IMR-90 (cell line): ENCODE data around the gene SFSWAP. TPM values are rescaled to one million over a fixed set of nuclear protein-coding genes. Genes with fewer than 3 reads are reported as not detected.

Experiments used
- ATAC-seq: fragments of 200-7000 bp; cut with Tn5 transposase; 2 replicates; pipeline ENCODE4 v1.9.1; 2020; ENCODE audit warnings: low read depth, mild to moderate bottlenecking, moderate library complexity
- BruUV-seq: library from RNA; stranded (reverse); fragments of 400-500 nt; replicated peaks from 2 replicates; lab custom pipeline; 2021; lab: Mats Ljungman, UMichigan
- CTCF ChIA-PET: fragments of 300-600 bp; formaldehyde crosslinking; extraction: SDS; loops from one replicate; lab custom pipeline; 2021; ENCODE audit warnings: antibody characterized with exemption; lab: Yijun Ruan, JAX
- POLR2A ChIA-PET: fragments of 300-600 bp; sonication (Branson Sonifier 250); formaldehyde crosslinking; loops from one replicate; lab custom pipeline; 2022; ENCODE audit warnings: antibody characterized with exemption; ENCODE audit not compliant: unreplicated experiment; lab: Charles Lee
- DNase-seq: peaks from one replicate; pipeline ENCODE4 v3.0.0; 2013
- H2AFZ ChIP-seq: replicated peaks from 2 replicates; pipeline ENCODE3; 2013; ENCODE audit warnings: low read length, mild to moderate bottlenecking; ENCODE audit not compliant: poor library complexity
- H2AK5ac ChIP-seq: 2 replicates; pipeline ENCODE4 v1.6.1; 2013; ENCODE audit warnings: low read depth, low read length, inconsistent platforms
- H2AK9ac ChIP-seq: replicated peaks from 2 replicates; pipeline ENCODE3; 2013; ENCODE audit warnings: mild to moderate bottlenecking, low read depth, low read length, moderate library complexity; ENCODE audit not compliant: poor library complexity
- H2BK120ac ChIP-seq: 2 replicates; pipeline ENCODE4 v1.6.1; 2013; ENCODE audit warnings: low read depth, low read length, inconsistent platforms
- H2BK15ac ChIP-seq: 3 replicates; pipeline ENCODE4 v1.6.1; 2013; ENCODE audit warnings: low read depth, low read length, inconsistent platforms
- H2BK20ac ChIP-seq: 2 replicates; pipeline ENCODE4 v1.6.1; 2013; ENCODE audit warnings: low read depth, mild to moderate bottlenecking, inconsistent platforms, low read length, moderate library complexity
- H2BK5ac ChIP-seq: 2 replicates; pipeline ENCODE4 v1.6.1; 2013; ENCODE audit warnings: mild to moderate bottlenecking, low read depth, low read length, inconsistent platforms; ENCODE audit not compliant: poor library complexity, severe bottlenecking
- H3K14ac ChIP-seq: replicated peaks from 2 replicates; pipeline ENCODE4 v1.6.1; 2013; ENCODE audit warnings: low read depth, low read length, inconsistent platforms
- H3K18ac ChIP-seq: 2 replicates; pipeline ENCODE4 v1.6.1; 2013; ENCODE audit warnings: low read depth, low read length, control low read depth
- H3K23ac ChIP-seq: 2 replicates; pipeline ENCODE4 v1.6.1; 2013; ENCODE audit warnings: low read depth, low read length, inconsistent platforms
- H3K27ac ChIP-seq: 2 replicates; pipeline ENCODE4 v1.5.1; 2013; ENCODE audit warnings: mild to moderate bottlenecking, control low read depth, low read length; ENCODE audit not compliant: insufficient read depth
- H3K27me3 ChIP-seq: 2 replicates; pipeline ENCODE4 v1.6.1; 2013; ENCODE audit warnings: low read length; ENCODE audit not compliant: control insufficient read depth, insufficient read depth
- H3K36me3 ChIP-seq: 2 replicates; pipeline ENCODE4 v1.6.1; 2013; ENCODE audit warnings: low read length, mixed read lengths; ENCODE audit not compliant: control insufficient read depth, insufficient read depth
- H3K4ac ChIP-seq: 2 replicates; pipeline ENCODE4 v1.6.1; 2013; ENCODE audit warnings: low read depth, low read length, inconsistent platforms
- H3K4me1 ChIP-seq: 2 replicates; pipeline ENCODE4 v1.6.1; 2013; ENCODE audit warnings: low read length, mixed read lengths; ENCODE audit not compliant: control insufficient read depth, insufficient read depth
- H3K4me2 ChIP-seq: 2 replicates; pipeline ENCODE4 v1.6.1; 2013; ENCODE audit warnings: low read depth, mild to moderate bottlenecking, control low read depth, low read length, moderate library complexity
- H3K4me3 ChIP-seq: 2 replicates; pipeline ENCODE4 v1.5.1; 2013; ENCODE audit warnings: low read depth, mild to moderate bottlenecking, control low read depth, low read length, moderate library complexity; ENCODE audit not compliant: insufficient read depth
- H3K56ac ChIP-seq: 2 replicates; pipeline ENCODE4 v1.6.1; 2013; ENCODE audit warnings: low read length, inconsistent platforms; ENCODE audit not compliant: insufficient read depth; ENCODE audit errors: extremely low read depth
- H3K79me1 ChIP-seq, 2 experiments: 2 replicates each; pipeline ENCODE4 v1.6.1; 2013; ENCODE audit warnings: low read length in 2 of 2, inconsistent platforms in 1 of 2, low read depth in 1 of 2
- H3K9ac ChIP-seq: 2 replicates; pipeline ENCODE4 v1.6.1; 2013; ENCODE audit warnings: low read depth, low read length, control low read depth
- H3K9me1 ChIP-seq: 2 replicates; pipeline ENCODE4 v1.6.1; 2013; ENCODE audit warnings: low read length, inconsistent platforms; ENCODE audit not compliant: insufficient read depth
- H3K9me3 ChIP-seq: 2 replicates; pipeline ENCODE4 v1.6.1; 2013; ENCODE audit warnings: low read length; ENCODE audit not compliant: control insufficient read depth, insufficient read depth
- H4K20me1 ChIP-seq: 2 replicates; pipeline ENCODE4 v1.6.1; 2013; ENCODE audit warnings: low read length, inconsistent platforms; ENCODE audit not compliant: insufficient read depth
- H4K5ac ChIP-seq: 2 replicates; pipeline ENCODE4 v1.6.1; 2013; ENCODE audit warnings: mild to moderate bottlenecking, low read depth, low read length, control low read depth
- H4K8ac ChIP-seq, 2 experiments: 2 replicates each; pipeline ENCODE4 v1.6.1; 2013; ENCODE audit warnings: low read depth in 2 of 2, low read length in 2 of 2, control low read depth in 1 of 2, inconsistent platforms in 1 of 2
- H4K91ac ChIP-seq: 2 replicates; pipeline ENCODE4 v1.6.1; 2013; ENCODE audit warnings: low read depth, low read length, inconsistent platforms; ENCODE audit not compliant: insufficient read depth
- BHLHE40 ChIP-seq: fragments of 150-350 bp; IDR thresholded peaks from 2 replicates; pipeline ENCODE4 v1.6.1; 2016; ENCODE audit warnings: mild to moderate bottlenecking, low read depth, low read length
- CEBPB ChIP-seq: IDR thresholded peaks from 2 replicates; pipeline ENCODE4 v1.6.1; 2012; ENCODE audit warnings: low read depth, low read length, improper control_type of control experiment
- CHD1 ChIP-seq: IDR thresholded peaks from 2 replicates; pipeline ENCODE4 v1.6.1; 2012; ENCODE audit warnings: low read depth, low read length, improper control_type of control experiment
- FOS ChIP-seq: fragments of 150-350 bp; IDR thresholded peaks from 2 replicates; pipeline ENCODE4 v1.6.1; 2016; ENCODE audit warnings: low read depth, low read length
- MAZ ChIP-seq: IDR thresholded peaks from 2 replicates; pipeline ENCODE4 v1.6.1; 2012; ENCODE audit warnings: low read depth, mild to moderate bottlenecking, low read length, improper control_type of control experiment, moderate library complexity, borderline replicate concordance
- POLR2A ChIP-seq: IDR thresholded peaks from 2 replicates; pipeline ENCODE4 v1.6.1; 2012; ENCODE audit warnings: mild to moderate bottlenecking, low read depth, low read length
- RAD21 ChIP-seq: IDR thresholded peaks from 2 replicates; pipeline ENCODE4 v1.6.1; 2012; ENCODE audit warnings: low read length, improper control_type of control experiment
- SMC3 ChIP-seq: fragments of 150-350 bp; IDR thresholded peaks from 2 replicates; pipeline ENCODE4 v1.6.1; 2016; ENCODE audit warnings: low read depth, mild to moderate bottlenecking, antibody characterized with exemption, low read length, moderate library complexity
- WGBS, 2 experiments: methylation state at CpG; one replicate each; pipeline versions ENCODE4 v1.1.5 to v1.1.7; 2013; ENCODE audit warnings: missing lambda C conversion rate in 2 of 2; ENCODE audit not compliant: insufficient read length in 1 of 2; ENCODE audit errors: extremely low coverage in 2 of 2; 5-methylcytosine and 5-hydroxymethylcytosine counted together
- dilution Hi-C: fragments of 300-500 bp; cut with HindIII; formaldehyde crosslinking; loops from one replicate; pipeline ENCODE4 v1.14.3; 2018; ENCODE audit warnings: low sequenced_read_pairs; ENCODE audit not compliant: unreplicated experiment
- in situ Hi-C: fragments of 300-500 bp; cut with MboI; formaldehyde crosslinking; loops from 3 replicates; pipeline ENCODE4 v1.14.3; 2019; ENCODE audit warnings: low sequenced_read_pairs, inconsistent platforms, mixed read lengths
- intact Hi-C: fragments of 100-400 bp; cut with micrococcal nuclease; formaldehyde crosslinking; loops from 2 replicates; pipeline ENCODE4 v1.10.0; 2022
- polyA plus RNA-seq, 3 experiments: library from polyadenylated mRNA; depleted of rRNA; stranded (reverse); fragments of >200 nt; gene quantifications; 2 replicates each; pipeline ENCODE4 v1.2.3, GENCODE V29; 2012; ENCODE audit warnings: low replicate concordance in 1 of 3
- total RNA-seq: library from RNA; depleted of rRNA; stranded (reverse); fragments of >200 nt; gene quantifications from 2 replicates; pipeline ENCODE4 v1.2.3, GENCODE V29; 2012
- TF ChIP-seq, protein P1 (sequence below): fragments of 150-350 bp; IDR thresholded peaks from 2 replicates; pipeline ENCODE4 v1.6.1; 2016; ENCODE audit warnings: low read depth, mild to moderate bottlenecking, low read length, moderate library complexity, borderline replicate concordance
- TF ChIP-seq, protein P2 (sequence below): fragments of 150-350 bp; IDR thresholded peaks from 2 replicates; pipeline ENCODE4 v1.6.1; 2017; ENCODE audit warnings: mild to moderate bottlenecking, antibody characterized with exemption, low read length, low read depth

The SFSWAP gene
- total and polyA plus RNA-seq, 2 of the 4 experiments (the other 2 are of a cell fraction): 19.7 to 22.4 TPM

DNA sequence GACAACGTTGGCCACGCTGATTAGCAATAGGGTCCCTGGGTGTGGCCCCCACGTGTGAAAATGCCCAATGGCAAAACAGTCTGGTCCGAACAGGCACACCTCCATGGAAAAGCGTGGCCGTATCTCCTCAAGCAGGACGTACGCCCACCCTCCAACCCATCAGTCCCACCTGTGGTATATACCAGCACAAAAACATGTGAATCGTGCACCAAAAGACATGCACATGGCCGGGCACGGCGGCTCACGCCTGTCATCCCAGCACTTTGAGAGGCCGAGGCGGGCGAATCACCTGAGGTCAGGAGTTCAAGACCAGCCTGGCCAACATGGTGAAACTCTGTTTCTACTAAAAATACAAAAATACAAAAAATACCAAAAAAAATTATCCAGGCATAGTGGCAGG lies 14.9 kb upstream of the SFSWAP start:
- H4K5ac ChIP-seq: no peak overlapping the region
- H3K4me3 ChIP-seq: no peak overlapping the region
- H4K8ac ChIP-seq: no peak overlapping the region
- no peak overlapping the region for H2BK15ac ChIP-seq
- no peaks in the 10 kb centered on the region for H4K20me1 ChIP-seq
- H2AK5ac ChIP-seq: no peak overlapping the region
- no peaks in the 10 kb centered on the region for H3K27me3 ChIP-seq
- H3K36me3 ChIP-seq: no peaks in the 10 kb centered on the region
- H3K4me2 ChIP-seq: no peak overlapping the region
- in situ Hi-C loops (no loop called here), dilution Hi-C loops (no loop called here), intact Hi-C loops (loop anchor here (10.0 kb wide), 1 partner anchor 91 kb away; no protein-coding TSS in a partner anchor)
- no peak overlapping the region for H3K56ac ChIP-seq
- TF ChIP-seq MAZ (no peak), BHLHE40 (no peak), CEBPB (no peak), RAD21 (no peak), FOS (no peak), POLR2A (no peak), SMC3 (no peak), CHD1 (no peak)
- TF ChIP-seq, protein P1, sequence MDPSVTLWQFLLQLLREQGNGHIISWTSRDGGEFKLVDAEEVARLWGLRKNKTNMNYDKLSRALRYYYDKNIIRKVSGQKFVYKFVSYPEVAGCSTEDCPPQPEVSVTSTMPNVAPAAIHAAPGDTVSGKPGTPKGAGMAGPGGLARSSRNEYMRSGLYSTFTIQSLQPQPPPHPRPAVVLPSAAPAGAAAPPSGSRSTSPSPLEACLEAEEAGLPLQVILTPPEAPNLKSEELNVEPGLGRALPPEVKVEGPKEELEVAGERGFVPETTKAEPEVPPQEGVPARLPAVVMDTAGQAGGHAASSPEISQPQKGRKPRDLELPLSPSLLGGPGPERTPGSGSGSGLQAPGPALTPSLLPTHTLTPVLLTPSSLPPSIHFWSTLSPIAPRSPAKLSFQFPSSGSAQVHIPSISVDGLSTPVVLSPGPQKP: no peak
- TF ChIP-seq, protein P2, sequence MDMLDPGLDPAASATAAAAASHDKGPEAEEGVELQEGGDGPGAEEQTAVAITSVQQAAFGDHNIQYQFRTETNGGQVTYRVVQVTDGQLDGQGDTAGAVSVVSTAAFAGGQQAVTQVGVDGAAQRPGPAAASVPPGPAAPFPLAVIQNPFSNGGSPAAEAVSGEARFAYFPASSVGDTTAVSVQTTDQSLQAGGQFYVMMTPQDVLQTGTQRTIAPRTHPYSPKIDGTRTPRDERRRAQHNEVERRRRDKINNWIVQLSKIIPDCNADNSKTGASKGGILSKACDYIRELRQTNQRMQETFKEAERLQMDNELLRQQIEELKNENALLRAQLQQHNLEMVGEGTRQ: no peak
- H2BK120ac ChIP-seq: no peak overlapping the region
- H2BK20ac ChIP-seq: no peak overlapping the region
- no peaks in the 10 kb centered on the region for H3K9me3 ChIP-seq
- H3K9me1 ChIP-seq: no peaks in the 10 kb centered on the region
- H3K23ac ChIP-seq: no peak overlapping the region
- H2AK9ac ChIP-seq: no peak overlapping the region
- no peak overlapping the region for H2AFZ ChIP-seq
- H2BK5ac ChIP-seq: no peak overlapping the region
- BruUV-seq: no TSS peak
- H3K27ac ChIP-seq: no peak overlapping the region
- DNase-seq: no peak
- no peaks in the 10 kb centered on the region for H3K4me1 ChIP-seq
- ChIA-PET POLR2A (no interaction called here), CTCF (no interaction called here)
- no peak for ATAC-seq
- no peak overlapping the region for H3K4ac ChIP-seq
- no peak overlapping the region for H3K9ac ChIP-seq
- no peak overlapping the region for H3K14ac ChIP-seq
- H3K79me1 ChIP-seq: no peaks in the 10 kb centered on the region
- H4K91ac ChIP-seq: no peak overlapping the region
- no peak overlapping the region for H3K18ac ChIP-seq
- 66% methylated on average over 11 of the region's 16 CpGs; no CpG with 5 or more reads in 1 of the 2 experiments for WGBS, 2 experiments
